HCT116 (cell line): Measurements from ENCODE around the gene GJA3. TPM values are rescaled to one million over a fixed set of nuclear protein-coding genes. Genes with fewer than 3 reads are reported as not detected.

ENCODE experiments used
- ATAC-seq: fragments of 200-7000 bp; cut with Tn5 transposase; 2 replicates; pipeline ENCODE4 v1.9.1; 2020; ENCODE audit warnings: mild to moderate bottlenecking, moderate library complexity
- BruUV-seq: library from RNA; stranded (reverse); fragments of 400-500 nt; replicated peaks from 2 replicates; lab custom pipeline; 2021; lab: Mats Ljungman, UMichigan
- CTCF ChIA-PET: fragments of 300-600 bp; sonication (Branson Sonifier 250); formaldehyde crosslinking; loops from one replicate; lab custom pipeline; 2021; ENCODE audit warnings: antibody characterized with exemption; lab: Charles Lee
- POLR2A ChIA-PET: fragments of 300-600, 350-600 bp; sonication (Branson Sonifier 250); formaldehyde crosslinking; loops from one replicate; lab custom pipeline; 2021; ENCODE audit warnings: antibody characterized with exemption; lab: Charles Lee
- RAD21 ChIA-PET, 2 experiments: fragments of 300-600 bp; sonication (Branson Sonifier 250); formaldehyde crosslinking; loops; one replicate each; lab custom pipeline; 2023; ENCODE audit warnings: low total read pairs in 2 of 2; ENCODE audit not compliant: uncharacterized antibody in 2 of 2, unreplicated experiment in 2 of 2, low non-redundant PET in 1 of 2; lab: Charles Lee
- DNase-seq: peaks from one replicate; pipeline ENCODE4 v3.0.0-alpha.2; 2010; ENCODE audit warnings: low read depth, low spot score
- H2AFZ ChIP-seq: fragments of 200-600 bp; shearing (Covaris generic), sonication (generic); 2 replicates; pipeline ENCODE4 v1.6.1; 2017; ENCODE audit warnings: low read depth, mixed run types, mixed read lengths, antibody characterized with exemption, low read length; ENCODE audit not compliant: poor library complexity, severe bottlenecking
- H3K27ac ChIP-seq: 2 replicates; pipeline ENCODE4 v1.5.1; 2012; ENCODE audit warnings: low read depth, low read length
- H3K27me3 ChIP-seq: fragments of 200-600 bp; sonication (generic); 2 replicates; pipeline ENCODE4 v1.6.1; 2016; ENCODE audit warnings: mixed run types, low read length, mixed read lengths; ENCODE audit not compliant: insufficient read depth
- H3K36me3 ChIP-seq, 2 experiments: fragments of 200-500 bp in 1 of 2; fragments of 200-600 bp in 1 of 2; sonication (Bioruptor generic) in 1 of 2; sonication (generic) in 1 of 2; 2 replicates each; pipeline versions ENCODE4 v1.5.1 to v1.6.1; 2014 to 2016; ENCODE audit warnings: low read length in 2 of 2, inconsistent platforms in 1 of 2, mixed read lengths in 1 of 2, mixed run types in 1 of 2; ENCODE audit not compliant: insufficient read depth in 2 of 2, control insufficient read depth in 1 of 2
- H3K4me1 ChIP-seq, 2 experiments: fragments of 200-600 bp in 1 of 2; sonication (generic) in 1 of 2; 2 replicates each; pipeline versions ENCODE4 v1.5.1 to v1.6.1; 2012 to 2017; ENCODE audit warnings: low read length in 2 of 2, inconsistent platforms in 1 of 2, mild to moderate bottlenecking in 1 of 2, mixed read lengths in 1 of 2, mixed run types in 1 of 2, moderate library complexity in 1 of 2; ENCODE audit not compliant: insufficient read depth in 2 of 2, control insufficient read depth in 1 of 2
- H3K4me2 ChIP-seq: fragments of 200-600 bp; sonication (generic); 2 replicates; pipeline ENCODE4 v1.6.1; 2017; ENCODE audit warnings: mixed run types, low read length, mixed read lengths
- H3K4me3 ChIP-seq, 2 experiments: fragments of 200-600 bp in 1 of 2; sonication (generic) in 1 of 2; replicated peaks in 1 of 2; 2 replicates each; pipeline ENCODE4 v1.5.1; 2011 to 2016; ENCODE audit warnings: low read length in 2 of 2, control low read depth in 1 of 2, low read depth in 1 of 2, mild to moderate bottlenecking in 1 of 2, mixed read lengths in 1 of 2, mixed run types in 1 of 2
- H3K79me2 ChIP-seq: fragments of 200-600 bp; sonication (generic); 2 replicates; pipeline ENCODE4 v1.6.1; 2017; ENCODE audit warnings: mild to moderate bottlenecking, mixed run types, low read length, moderate library complexity, mixed read lengths; ENCODE audit not compliant: insufficient read depth
- H3K9ac ChIP-seq: fragments of 200-600 bp; sonication (generic); 2 replicates; pipeline ENCODE4 v1.6.1; 2016; ENCODE audit warnings: low read length, mixed read lengths
- H3K9me2 ChIP-seq: fragments of 200-600 bp; sonication (generic), shearing (Covaris generic); 2 replicates; pipeline ENCODE4 v1.6.1; 2017; ENCODE audit warnings: mixed run types, mild to moderate bottlenecking, moderate library complexity; ENCODE audit not compliant: insufficient read depth
- H3K9me3 ChIP-seq, 2 experiments: fragments of 200-500 bp in 1 of 2; fragments of 200-600 bp in 1 of 2; sonication (Bioruptor generic) in 1 of 2; sonication (generic) in 1 of 2; 2 replicates each; pipeline ENCODE4 v1.6.1; 2014 to 2017; ENCODE audit warnings: low read length in 2 of 2, mixed read lengths in 2 of 2, inconsistent platforms in 1 of 2, low read depth in 1 of 2, mild to moderate bottlenecking in 1 of 2, mixed run types in 1 of 2, moderate library complexity in 1 of 2; ENCODE audit not compliant: control insufficient read depth in 1 of 2, insufficient read depth in 1 of 2
- H4K20me1 ChIP-seq: fragments of 200-600 bp; sonication (generic), shearing (Covaris generic); 2 replicates; pipeline ENCODE4 v1.6.1; 2017; ENCODE audit warnings: mixed run types, mild to moderate bottlenecking, moderate library complexity; ENCODE audit not compliant: insufficient read depth
- CTCF ChIP-seq, 3 experiments: fragments of 200-600 bp in 1 of 3; sonication (generic) in 1 of 3; IDR thresholded peaks in 2 of 3; conservative IDR thresholded peaks in 1 of 3; 2 replicates each; pipeline ENCODE4 v1.5.1; 2012 to 2017; ENCODE audit warnings: low read depth in 2 of 3, low read length in 2 of 3, antibody characterized with exemption in 1 of 3, borderline replicate concordance in 1 of 3, control low read depth in 1 of 3, mild to moderate bottlenecking in 1 of 3, mixed read lengths in 1 of 3, mixed run types in 1 of 3, moderate library complexity in 1 of 3; ENCODE audit not compliant: insufficient read depth in 1 of 3
- JUND ChIP-seq: IDR thresholded peaks from 2 replicates; pipeline ENCODE4 v1.6.1; 2012
- MAX ChIP-seq: IDR thresholded peaks from 2 replicates; pipeline ENCODE4 v1.6.1; 2012
- POLR2A ChIP-seq: IDR thresholded peaks from 2 replicates; pipeline ENCODE4 v1.7.0; 2011; ENCODE audit warnings: borderline replicate concordance; ENCODE audit not compliant: insufficient read depth, insufficient read length; ENCODE audit errors: extremely low read depth
- ZFX ChIP-seq: fragments of 450-650 bp; IDR thresholded peaks from 2 replicates; pipeline ENCODE4 v1.6.1; 2017
- intact Hi-C: fragments of 100-400 bp; cut with micrococcal nuclease; formaldehyde crosslinking; loops from 2 replicates; pipeline ENCODE4 v1.10.0; 2022
- total RNA-seq: library from RNA; stranded (reverse); gene quantifications from one replicate; pipeline ENCODE4 v1.2.1, GENCODE V29; 2021; ENCODE audit not compliant: unreplicated experiment

Gene GJA3
- total RNA-seq, 1 experiment from 2014 or later: 8.0 TPM

DNA sequence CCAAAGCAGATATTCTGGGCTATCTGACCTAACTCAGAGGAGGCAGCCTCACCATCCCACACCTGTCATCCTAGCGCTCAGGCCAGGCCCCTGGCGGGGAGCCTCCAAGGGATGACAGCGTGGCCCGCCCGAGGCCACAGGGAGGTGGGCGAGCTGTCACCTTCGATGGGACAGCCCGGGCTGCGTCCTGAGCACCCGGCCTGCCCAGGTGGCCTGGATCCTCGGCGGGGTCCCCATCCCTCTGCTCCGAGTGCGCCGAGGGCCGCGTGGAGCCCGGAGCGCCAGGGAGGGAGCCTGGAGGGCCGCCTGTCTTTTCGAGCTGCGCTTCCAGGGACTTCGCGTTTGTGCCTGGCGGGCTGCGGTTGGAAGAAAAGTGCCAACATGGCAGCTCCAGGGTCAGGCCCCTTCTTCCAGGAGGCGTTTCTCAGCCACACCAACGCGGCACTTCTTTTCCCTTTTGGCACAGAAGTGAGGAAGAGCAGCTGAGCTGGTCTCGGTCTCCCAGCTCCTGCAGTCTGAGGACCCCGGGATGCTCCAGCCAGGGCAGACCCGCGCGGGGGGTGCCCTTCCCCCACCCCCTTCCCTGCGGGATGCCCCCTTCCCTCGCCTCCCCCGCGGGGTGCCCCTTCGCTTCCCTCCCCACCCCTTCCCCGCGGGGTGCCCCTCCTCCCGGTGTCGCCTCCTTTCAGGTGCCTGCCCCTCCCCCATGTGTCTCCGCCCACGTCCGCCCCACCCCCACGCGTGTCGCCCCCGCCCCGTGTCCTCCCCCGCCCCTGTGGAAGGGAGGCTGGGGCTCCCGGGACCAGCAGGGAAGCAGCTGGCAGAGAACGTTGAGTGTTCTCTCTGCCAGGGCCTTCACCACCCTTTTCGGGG lies 42.3 kb downstream of the GJA3 start:
- RAD21 ChIA-PET: interaction anchor here in 1 of 2 experiments (1.3 kb wide), 1 partner anchor 42 kb away, joined by 5 read pairs; the partner anchor contains the start of gene GJA3
- intact Hi-C loops: no loop called here
- peak overlapping the region; percentile 51 to 65 for H3K4me3 ChIP-seq
- H4K20me1 ChIP-seq: no peaks in the 10 kb centered on the region
- no peaks in the 10 kb centered on the region for H3K79me2 ChIP-seq
- H3K9me3 ChIP-seq: no peaks in the 10 kb centered on the region
- peaks cover 5 to 44% of the 10 kb centered on the region in 2 experiments; a peak in 3 of 4 replicates for H3K4me1 ChIP-seq
- no TSS peak for BruUV-seq
- peak; percentile 56 for ATAC-seq
- no peaks in the 10 kb centered on the region for H3K36me3 ChIP-seq
- peak overlapping the region; percentile 32 for H2AFZ ChIP-seq
- CTCF ChIA-PET: interaction anchor here (0.5 to 1.1 kb wide), 2 partner anchors 10 to 407 kb away, joined by 3 to 13 read pairs; partner anchors contain the start of gene CRYL1
- TF ChIP-seq JUND (no peak), ZFX (peak; percentile 34; the same call in 1 of the 2 replicates), MAX (0 out of 2 replicates have a peak, but pooled peaks have one; percentile 29), POLR2A (no peak)
- H3K9me2 ChIP-seq: no peaks in the 10 kb centered on the region
- peak overlapping the region; percentile 60 for H3K9ac ChIP-seq
- peak overlapping the region; percentile 96 for H3K4me2 ChIP-seq
- DNase-seq: no peak
- POLR2A ChIA-PET: interaction anchor here (0.7 to 2.6 kb wide), 4 partner anchors 9 to 45 kb away, joined by 3 to 13 read pairs (median 4); no protein-coding TSS in a partner anchor
- H3K27me3 ChIP-seq: no peaks in the 10 kb centered on the region
- H3K27ac ChIP-seq: peak overlapping the region; percentile 73

DNA sequence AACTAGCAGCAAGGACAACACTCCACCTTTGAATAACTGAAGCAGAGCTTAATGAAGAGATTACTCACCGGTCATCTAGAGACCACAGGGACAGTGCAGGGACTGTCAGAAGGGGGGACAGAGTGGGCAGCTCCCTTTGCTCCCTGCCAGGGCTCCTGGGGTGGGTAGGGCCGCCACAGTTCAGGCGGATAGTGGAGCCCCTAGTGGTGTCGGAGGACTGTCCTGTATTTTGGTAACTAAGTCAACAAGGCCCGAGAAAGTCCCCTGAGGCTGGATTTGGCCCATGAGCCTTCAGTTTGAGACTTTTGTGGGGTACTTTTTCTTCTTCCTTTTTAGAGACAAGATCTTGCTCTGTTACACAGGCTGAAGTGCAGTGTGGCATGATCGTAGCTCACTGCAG lies 44.6 kb downstream of the GJA3 start:
- Histone ChIP-seq H3K27me3 (no peaks in the 10 kb centered on the region), H3K4me3 (no peak overlapping the region), H3K4me2 (no peak overlapping the region), H4K20me1 (no peaks in the 10 kb centered on the region), H2AFZ (no peak overlapping the region), H3K9me3 (no peaks in the 10 kb centered on the region), H3K4me1 (peaks cover 3 to 36% of the 10 kb centered on the region in 2 experiments; a peak in 3 of 4 replicates), H3K9me2 (no peaks in the 10 kb centered on the region), H3K9ac (no peak overlapping the region), H3K79me2 (no peaks in the 10 kb centered on the region), H3K27ac (no peak overlapping the region), H3K36me3 (no peaks in the 10 kb centered on the region)
- ChIA-PET POLR2A (no interaction called here), RAD21 (no interaction called here), CTCF (no interaction called here)
- no TSS peak for BruUV-seq
- intact Hi-C loops: no loop called here
- DNase-seq (no peak), ATAC-seq (no peak)
- TF ChIP-seq CTCF (IDR thresholded peaks at IDR 0.05 in 2 of 3, conservative IDR thresholded peaks at IDR 0.05 in 1 of 3; ENCODE audit: borderline replicate concordance in 1 of 3, insufficient read depth in 1 of 3, low read depth in 2 of 3, low read length in 2 of 3) (peak in 2 of 3 experiments; percentile 30 to 37; a peak in 1 of 6 replicates), MAX (no peak)
